ENCODE data around the gene CSRP3.
"Not testable (repeated sequence)": the region's sequence is repeated elsewhere in the genome, so short reads cannot be mapped to it uniquely, and the experiment has no call there.

Gene CSRP3

GRCh38 chr11:19161651-19162050 lies 40.1 kb downstream of the CSRP3 start:
- Histone ChIP-seq H2AFZ (no peak overlapping the region), H3K4me3 (ENCODE audit: low read depth, low read length) (no peak overlapping the region), H3K9ac (no peak overlapping the region), H3K9me3 (ENCODE audit: control insufficient read depth, low read length) (no peaks in the 10 kb centered on the region), H3K27me3 (ENCODE audit: control insufficient read depth, insufficient read depth, low read length) (no peaks in the 10 kb centered on the region), H3K4me2 (ENCODE audit: low read length) (no peak overlapping the region), H3K79me2 (no peaks in the 10 kb centered on the region), H3K36me3 (ENCODE audit: control insufficient read depth, insufficient read depth, low read length) (no peaks in the 10 kb centered on the region), H3K27ac (no peak overlapping the region), H3K4me1 (no peaks in the 10 kb centered on the region)
- TF ChIP-seq CTCF (IDR thresholded peaks at IDR 0.05), result no peak

GRCh38 chr11:19160847-19161246 lies 40.9 kb downstream of the CSRP3 start:
- Histone ChIP-seq H3K36me3 (ENCODE audit: control insufficient read depth, insufficient read depth, low read length) (no peaks in the 10 kb centered on the region), H3K9me3 (ENCODE audit: control insufficient read depth, low read length) (no peaks in the 10 kb centered on the region), H2AFZ (no peak overlapping the region), H3K79me2 (no peaks in the 10 kb centered on the region), H3K9ac (no peak overlapping the region), H3K4me3 (ENCODE audit: low read depth, low read length) (no peak overlapping the region), H3K4me1 (no peaks in the 10 kb centered on the region), H3K27ac (no peak overlapping the region), H3K27me3 (ENCODE audit: control insufficient read depth, insufficient read depth, low read length) (no peaks in the 10 kb centered on the region), H3K4me2 (ENCODE audit: low read length) (no peak overlapping the region)
- TF ChIP-seq CTCF (IDR thresholded peaks at IDR 0.05), result no peak

GRCh38 chr11:19156892-19157291 lies 44.9 kb downstream of the CSRP3 start:
- no peak overlapping the region for H3K4me3 ChIP-seq (ENCODE audit: low read depth, low read length)
- no peak overlapping the region for H3K4me2 ChIP-seq (ENCODE audit: low read length)
- no peaks in the 10 kb centered on the region for H3K79me2 ChIP-seq
- H3K4me1 ChIP-seq, result no peaks in the 10 kb centered on the region
- no peaks in the 10 kb centered on the region for H3K9me3 ChIP-seq (ENCODE audit: control insufficient read depth, low read length)
- H3K36me3 ChIP-seq (ENCODE audit: control insufficient read depth, insufficient read depth, low read length), result no peaks in the 10 kb centered on the region
- H3K27me3 ChIP-seq (ENCODE audit: control insufficient read depth, insufficient read depth, low read length), result no peaks in the 10 kb centered on the region
- no peak for TF ChIP-seq CTCF (IDR thresholded peaks at IDR 0.05)
- H3K27ac ChIP-seq, result no peak overlapping the region
- H3K9ac ChIP-seq, result no peak overlapping the region
- no peak overlapping the region for H2AFZ ChIP-seq

- no peak overlapping the region for H3K9ac ChIP-seq
- H3K9me3 ChIP-seq (ENCODE audit: control insufficient read depth, low read length), result no peaks in the 10 kb centered on the region
- no peak overlapping the region for H3K4me3 ChIP-seq (ENCODE audit: low read depth, low read length)
- H3K4me1 ChIP-seq, result no peaks in the 10 kb centered on the region
- H3K27me3 ChIP-seq (ENCODE audit: control insufficient read depth, insufficient read depth, low read length), result no peaks in the 10 kb centered on the region
- no peaks in the 10 kb centered on the region for H3K79me2 ChIP-seq
- no peak for TF ChIP-seq CTCF (IDR thresholded peaks at IDR 0.05)
- no peak overlapping the region for H3K4me2 ChIP-seq (ENCODE audit: low read length)
- no peak overlapping the region for H3K27ac ChIP-seq
- H3K36me3 ChIP-seq (ENCODE audit: control insufficient read depth, insufficient read depth, low read length), result no peaks in the 10 kb centered on the region
- no peak overlapping the region for H2AFZ ChIP-seq
Observed at GRCh38 chr11:19145319-19145718, 56.5 kb downstream of the CSRP3 start.

- not testable (repeated sequence) for H3K4me2 ChIP-seq (ENCODE audit: low read length); H3K79me2 ChIP-seq; H2AFZ ChIP-seq; H3K27ac ChIP-seq; H3K4me3 ChIP-seq (ENCODE audit: low read depth, low read length); H3K27me3 ChIP-seq (ENCODE audit: control insufficient read depth, insufficient read depth, low read length); H3K9me3 ChIP-seq (ENCODE audit: control insufficient read depth, low read length); H3K4me1 ChIP-seq; H3K9ac ChIP-seq; H3K36me3 ChIP-seq (ENCODE audit: control insufficient read depth, insufficient read depth, low read length)
Observed at GRCh38 chr11:19136884-19137283, 64.9 kb downstream of the CSRP3 start.
